ENCODE data around the gene PCDH9.

DNA sequence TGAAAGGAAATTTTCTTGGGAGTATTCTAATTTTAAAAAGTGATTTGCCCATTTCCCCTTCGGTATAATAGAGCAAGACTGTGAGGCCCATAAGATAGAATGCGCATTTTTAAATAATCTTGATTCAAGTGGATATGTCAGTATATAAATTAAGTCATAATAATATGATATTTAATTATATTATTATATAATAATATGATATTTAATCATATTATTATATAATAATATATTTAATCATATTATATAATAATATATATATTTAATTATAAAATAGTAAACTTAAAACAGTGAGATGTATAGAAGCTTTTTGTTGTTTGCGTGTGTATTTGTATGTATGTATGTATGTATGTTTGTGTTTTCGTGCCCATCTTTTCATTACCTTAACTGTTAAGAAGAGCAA is 682.5 kb downstream of the PCDH9 start:
- TF ChIP-seq POLR2A (IDR thresholded peaks at IDR 0.05): no peak
- TF ChIP-seq, protein P1, sequence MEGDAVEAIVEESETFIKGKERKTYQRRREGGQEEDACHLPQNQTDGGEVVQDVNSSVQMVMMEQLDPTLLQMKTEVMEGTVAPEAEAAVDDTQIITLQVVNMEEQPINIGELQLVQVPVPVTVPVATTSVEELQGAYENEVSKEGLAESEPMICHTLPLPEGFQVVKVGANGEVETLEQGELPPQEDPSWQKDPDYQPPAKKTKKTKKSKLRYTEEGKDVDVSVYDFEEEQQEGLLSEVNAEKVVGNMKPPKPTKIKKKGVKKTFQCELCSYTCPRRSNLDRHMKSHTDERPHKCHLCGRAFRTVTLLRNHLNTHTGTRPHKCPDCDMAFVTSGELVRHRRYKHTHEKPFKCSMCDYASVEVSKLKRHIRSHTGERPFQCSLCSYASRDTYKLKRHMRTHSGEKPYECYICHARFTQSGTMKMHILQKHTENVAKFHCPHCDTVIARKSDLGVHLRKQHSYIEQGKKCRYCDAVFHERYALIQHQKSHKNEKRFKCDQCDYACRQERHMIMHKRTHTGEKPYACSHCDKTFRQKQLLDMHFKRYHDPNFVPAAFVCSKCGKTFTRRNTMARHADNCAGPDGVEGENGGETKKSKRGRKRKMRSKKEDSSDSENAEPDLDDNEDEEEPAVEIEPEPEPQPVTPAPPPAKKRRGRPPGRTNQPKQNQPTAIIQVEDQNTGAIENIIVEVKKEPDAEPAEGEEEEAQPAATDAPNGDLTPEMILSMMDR (IDR thresholded peaks at IDR 0.05): no peak

All from heart left ventricle (tissue), 13 donors.